Measurements from ENCODE around the gene AICDA.
"Not testable (repeated sequence)": the region's sequence is repeated elsewhere in the genome, so short reads cannot be mapped to it uniquely, and the experiment has no call there.

AICDA gene

DNA sequence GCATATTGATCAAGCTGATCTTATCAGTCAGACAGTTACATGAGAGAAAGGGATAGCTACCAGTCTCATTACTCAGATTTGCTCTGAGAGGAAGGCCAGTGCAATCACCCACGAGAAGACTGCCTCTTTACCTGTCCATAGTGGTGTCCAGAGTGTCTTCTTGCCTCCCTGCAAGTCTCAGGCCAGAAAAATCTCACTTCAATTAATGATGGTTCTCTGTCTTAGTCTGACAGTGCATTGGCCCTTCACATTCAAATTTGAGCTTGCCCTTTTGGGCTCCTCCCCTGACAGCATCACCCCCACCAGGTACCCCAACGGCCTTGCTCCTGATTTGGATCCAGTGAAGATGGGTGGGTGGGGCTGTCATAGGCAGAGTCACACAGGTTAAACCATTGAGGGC lies at the start of gene AICDA:
Gene AICDA, minus strand, starts transcription at position 231 of the 400 bp plus-strand sequence. Its CDS starts 92 bp downstream, at position 139.
- no peak for DNase-seq

DNA sequence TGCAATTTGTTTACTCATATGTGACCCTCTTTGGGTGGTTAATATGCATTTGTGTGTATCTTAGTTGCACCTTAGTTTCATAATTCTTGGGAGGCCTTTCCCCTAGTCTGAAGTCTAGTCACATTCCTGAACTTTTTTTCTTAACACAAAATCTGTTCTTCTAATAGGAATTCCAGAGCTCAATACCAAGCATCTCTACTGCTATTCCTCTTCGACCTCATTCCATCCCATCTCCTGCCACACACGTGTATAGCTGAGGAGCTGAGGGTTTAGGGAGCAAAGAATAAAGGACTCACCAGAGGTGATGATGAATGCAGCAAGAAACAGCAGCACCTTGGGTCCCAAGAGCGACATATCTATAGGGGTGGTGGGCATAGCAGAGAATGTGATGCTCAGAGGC lies 49.1 kb upstream of the AICDA start:
- DNase-seq = no peak

DNA sequence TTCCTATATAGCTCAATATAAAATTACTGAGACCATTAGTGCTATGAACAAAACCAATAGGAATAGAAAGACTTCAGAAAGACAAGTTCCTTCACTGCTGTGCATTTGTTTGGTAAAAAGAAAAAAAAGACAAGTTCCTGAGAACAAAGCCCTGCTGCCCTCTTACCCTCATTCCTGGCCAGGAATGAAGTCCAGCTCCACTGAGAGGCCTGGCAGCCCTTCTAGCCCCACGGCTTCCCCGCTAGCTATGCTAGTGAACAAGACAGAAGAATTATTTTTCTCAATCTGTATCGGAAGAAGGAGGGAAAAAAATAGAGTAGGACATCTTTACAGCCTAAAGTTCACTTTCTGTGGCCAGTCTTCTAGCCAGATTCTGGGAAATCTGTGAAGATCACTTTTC lies 48.4 kb upstream of the AICDA start:
- no peak for DNase-seq

DNA sequence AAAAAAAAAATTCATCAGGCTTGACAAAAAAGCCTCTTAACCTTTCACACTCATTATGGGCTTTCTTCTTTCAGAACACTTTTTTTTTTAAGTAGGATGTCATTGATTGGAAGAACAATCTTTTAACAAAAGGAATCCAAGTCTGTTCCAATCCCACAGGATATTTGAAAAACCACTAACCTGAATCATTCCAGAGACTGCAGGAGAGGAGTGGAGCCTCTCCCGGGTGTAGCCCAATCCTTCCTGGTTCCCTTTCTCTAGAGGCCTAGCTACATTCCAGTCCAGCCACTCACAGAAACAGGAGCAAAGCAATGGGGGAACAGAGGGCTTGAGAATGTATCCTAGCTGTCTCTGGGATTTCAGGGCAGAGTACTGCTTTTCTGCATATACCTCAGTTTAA lies 45.7 kb upstream of the AICDA start:
- no peak for DNase-seq

DNA sequence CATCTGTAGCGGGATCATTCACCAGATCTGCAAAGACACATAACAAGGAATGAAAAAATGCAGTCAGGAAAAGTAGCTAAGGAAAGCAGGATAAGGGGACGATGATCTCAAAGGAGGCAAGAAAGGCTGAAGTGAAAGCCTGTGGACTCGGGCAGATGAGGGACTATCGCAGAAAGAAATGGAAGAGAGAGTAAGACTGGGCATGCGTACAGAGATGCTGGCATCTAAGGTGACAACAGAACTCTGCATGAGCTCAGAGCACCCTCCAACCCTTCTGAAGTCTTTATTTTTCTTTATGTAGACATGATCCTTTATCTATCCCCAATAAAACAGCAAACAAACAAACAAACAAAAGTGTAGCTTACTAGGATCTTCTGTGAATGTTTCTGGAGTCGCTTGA lies 42.8 kb upstream of the AICDA start:
- no peak for DNase-seq

DNA sequence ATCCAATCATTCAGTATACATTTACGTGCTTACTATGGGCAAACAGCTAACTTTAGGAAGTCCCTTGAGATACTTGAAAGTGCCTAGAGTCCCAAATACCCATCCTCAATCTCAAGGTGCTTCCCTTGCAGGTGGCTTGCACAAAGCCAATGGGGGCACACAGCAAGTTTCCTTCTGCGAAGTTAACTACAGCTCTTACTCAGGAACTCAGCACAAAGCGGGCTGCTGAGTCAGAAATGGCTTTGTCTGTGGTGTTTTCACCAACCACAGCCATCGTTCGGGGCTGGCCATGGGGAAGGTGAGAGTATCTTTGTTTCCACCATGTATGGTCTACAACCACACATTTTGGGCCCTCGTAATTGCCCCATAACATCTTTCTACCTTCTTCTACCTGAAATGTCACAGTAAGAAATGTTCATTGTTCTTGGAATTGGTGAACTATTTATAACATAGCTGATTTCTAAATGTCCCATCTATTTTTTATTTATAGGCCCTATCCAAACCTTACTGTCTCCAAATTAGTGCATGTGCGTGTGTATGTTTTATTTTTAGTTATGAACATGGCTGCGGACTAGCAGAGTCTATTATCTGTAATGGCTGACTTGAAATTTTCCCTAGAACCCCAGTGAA lies 36.0 kb upstream of the AICDA start:
- DNase-seq = no peak

DNA sequence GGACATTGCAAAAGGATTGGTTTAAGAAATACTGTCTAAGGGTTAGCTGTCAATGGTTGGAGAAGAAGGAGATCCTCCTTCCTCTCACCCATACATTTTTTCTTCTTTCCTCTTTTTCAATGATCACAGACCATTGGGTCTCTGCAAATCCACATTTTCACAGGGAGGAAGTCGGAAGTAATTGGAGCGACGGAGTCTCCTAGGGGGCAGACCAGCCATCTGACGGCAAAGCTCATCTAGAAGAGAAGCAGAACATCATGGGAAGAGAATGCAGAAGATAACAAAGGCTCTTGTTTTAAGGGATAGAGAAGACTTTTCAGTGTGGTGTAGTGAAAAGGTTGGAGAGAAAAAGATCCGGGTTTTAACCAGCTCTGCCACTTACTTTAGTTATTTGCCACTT lies 35.3 kb upstream of the AICDA start:
- no peak for DNase-seq

DNA sequence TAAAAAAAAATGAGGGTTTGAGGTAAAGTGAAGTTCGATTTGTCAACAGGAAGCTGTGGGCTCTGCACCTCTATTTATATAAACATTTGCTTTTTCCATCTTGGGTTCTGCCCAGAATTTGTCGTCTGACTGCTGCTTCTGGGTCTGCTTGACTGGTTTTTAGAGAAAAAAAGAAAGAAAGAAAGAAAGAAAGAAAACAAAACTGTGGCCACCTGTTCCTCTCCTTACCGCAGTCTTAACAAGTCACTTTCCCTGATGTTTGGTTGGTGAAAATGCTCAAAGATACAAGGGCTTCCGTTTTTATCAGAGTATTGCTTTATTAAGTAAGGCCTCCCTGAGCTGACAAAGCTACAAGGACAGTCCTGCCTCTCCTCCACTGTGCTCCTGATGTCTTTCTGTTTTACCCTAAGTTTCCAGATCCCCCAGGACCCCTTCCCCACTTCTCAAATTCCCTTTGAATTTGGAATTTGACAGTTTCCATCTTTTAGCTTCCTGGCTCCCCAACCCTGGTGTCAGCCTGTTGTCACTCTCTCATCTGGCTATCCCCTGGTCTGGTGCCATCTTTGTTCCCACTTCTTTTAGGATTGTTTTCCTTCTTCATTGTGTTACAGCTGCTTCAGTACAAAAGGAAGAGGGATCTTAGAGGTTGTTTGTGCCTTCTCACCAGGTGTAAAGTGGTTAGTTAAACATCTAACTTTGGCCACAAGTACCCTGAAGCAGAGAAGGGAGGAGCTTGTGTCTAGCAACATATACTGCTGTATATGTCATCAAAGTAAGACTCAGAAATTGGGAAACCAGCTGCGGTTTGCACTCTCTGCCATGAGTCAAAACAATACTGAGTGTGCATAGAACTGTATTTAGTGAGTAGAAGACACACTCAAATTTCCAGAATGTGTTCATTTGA lies 31.9 kb upstream of the AICDA start:
- no peak for DNase-seq

DNA sequence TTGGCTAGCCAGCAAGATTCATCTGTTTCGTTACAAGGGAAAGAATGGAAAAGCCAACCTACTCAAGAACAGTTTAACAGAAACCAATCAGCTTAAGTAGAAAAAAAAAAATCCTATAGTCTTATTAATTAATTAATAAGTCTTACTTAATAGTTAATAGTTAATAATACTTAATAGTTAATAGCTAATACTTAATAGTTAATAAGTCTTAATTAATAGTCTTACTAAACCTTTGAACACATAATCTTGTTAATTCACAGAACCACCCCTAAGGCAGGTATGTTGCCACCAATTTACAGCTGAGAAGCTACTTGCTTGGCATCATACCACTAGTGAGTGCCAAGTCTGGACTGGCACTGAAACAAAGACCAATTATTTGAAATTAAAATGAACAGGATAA lies 30.1 kb upstream of the AICDA start:
- DNase-seq = no peak

DNA sequence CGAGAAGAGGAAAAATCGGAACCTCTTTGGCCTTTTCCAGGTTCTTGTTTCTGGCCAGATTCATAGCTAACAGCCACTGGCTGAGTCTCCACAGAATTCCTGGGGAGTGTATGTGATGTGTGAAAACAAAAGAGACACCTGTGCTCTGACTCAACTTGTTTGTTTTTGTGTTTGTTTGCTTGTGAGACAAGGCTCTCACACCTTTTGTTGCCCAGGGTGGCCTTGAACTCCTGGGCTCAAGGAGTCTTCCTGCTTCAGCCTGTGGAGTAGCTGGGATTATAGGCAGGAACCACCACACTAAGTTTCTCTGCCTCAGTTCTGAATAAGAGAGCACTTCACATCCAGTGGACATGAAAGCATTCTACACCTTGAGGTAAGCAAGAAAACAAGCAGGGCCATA lies 27.3 kb upstream of the AICDA start:
- no peak for DNase-seq

DNA sequence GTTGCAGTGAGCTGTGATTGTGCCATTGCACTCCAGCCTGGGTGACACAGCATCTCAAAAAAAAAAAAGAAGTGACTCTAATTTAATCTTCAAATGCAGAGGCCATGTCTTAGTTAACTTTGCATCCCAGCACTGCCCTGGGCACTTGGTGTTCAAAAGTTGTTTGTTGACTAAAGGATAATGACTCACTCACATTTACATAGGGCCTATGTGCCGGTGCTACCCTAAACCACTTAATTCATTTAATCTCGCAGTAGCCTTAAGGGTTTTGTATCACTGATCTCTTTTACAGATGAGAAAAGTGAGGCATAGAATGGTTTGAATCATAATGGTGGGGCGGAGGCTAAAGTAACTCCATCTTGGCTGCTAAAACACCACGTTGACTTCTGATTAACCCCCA lies 26.3 kb upstream of the AICDA start:
- DNase-seq = no peak

DNA sequence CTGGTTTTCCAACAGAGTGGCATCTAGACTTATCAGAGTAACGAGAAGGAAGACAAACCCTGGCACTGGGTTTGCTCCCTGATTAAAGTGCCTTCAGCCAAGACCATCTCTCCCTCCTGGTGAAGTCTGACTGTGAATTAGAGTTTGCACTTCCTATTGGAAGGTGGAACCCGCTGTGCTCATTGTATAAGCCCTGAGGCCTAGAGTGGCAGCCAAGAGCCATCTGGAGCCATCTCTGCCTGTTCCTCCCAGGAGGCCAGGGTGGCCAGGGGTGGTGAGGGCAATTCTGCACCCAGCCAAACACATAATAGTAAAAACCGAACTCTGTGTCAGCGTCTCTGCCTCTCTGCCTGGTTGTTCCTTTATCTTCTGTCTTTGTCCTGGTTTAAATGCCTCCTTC lies 25.0 kb upstream of the AICDA start:
- DNase-seq = no peak

DNA sequence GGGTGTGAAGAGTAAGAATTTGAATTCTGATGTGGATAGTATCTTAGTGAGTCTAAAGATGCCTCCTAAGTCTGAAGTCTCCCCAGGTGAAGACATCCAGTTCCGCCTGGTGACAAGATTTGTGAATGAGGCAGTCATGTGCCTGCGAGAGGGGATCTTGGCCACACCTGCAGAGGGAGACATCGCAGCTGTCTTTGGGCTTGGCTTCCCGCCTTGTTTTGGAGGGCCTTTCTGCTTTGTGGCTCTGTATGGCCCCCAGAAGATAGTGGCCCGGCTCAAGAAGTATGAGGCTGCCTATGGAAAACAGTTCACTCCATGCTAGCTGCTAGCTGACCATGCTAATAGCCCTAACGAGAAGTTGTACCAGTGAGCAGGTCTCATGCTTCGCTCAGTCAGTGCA lies 24.6 kb upstream of the AICDA start:
- no peak for DNase-seq

DNA sequence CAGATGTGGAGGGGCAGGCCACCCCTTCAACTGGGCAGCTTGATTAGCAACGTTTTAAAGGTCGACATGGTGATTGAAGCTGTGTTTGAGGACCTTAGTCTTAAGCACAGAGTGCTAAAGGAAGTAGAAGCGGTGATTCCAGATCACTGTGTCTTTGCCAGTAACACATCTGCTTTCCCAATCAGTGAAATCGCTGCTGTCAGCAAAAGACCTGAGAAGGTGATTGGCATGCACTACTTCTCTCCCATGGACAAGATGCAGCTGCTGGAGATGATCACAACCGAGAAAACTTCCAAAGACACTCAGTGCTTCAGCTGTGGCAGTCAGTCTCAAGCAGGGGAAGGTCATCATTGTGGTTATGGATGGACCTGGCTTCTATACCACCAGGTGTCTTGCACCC lies 23.9 kb upstream of the AICDA start:
- no peak for DNase-seq

DNA sequence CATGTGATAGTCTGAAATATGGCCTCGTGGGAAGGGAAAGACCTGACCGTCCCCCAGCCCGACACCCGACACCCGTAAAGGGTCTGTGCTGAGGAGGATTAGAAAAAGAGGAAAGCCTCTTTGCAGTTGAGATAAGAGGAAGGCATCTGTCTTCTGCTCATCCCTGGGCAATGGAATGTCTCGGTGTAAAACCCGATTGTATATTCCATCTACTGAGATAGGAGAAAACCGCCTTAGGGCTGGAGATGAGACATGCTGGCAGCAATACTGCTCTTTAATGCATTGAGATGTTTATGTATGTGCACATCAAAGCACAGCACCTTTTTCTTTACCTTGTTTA lies 23.3 kb upstream of the AICDA start:
- not testable (repeated sequence) for DNase-seq

DNA sequence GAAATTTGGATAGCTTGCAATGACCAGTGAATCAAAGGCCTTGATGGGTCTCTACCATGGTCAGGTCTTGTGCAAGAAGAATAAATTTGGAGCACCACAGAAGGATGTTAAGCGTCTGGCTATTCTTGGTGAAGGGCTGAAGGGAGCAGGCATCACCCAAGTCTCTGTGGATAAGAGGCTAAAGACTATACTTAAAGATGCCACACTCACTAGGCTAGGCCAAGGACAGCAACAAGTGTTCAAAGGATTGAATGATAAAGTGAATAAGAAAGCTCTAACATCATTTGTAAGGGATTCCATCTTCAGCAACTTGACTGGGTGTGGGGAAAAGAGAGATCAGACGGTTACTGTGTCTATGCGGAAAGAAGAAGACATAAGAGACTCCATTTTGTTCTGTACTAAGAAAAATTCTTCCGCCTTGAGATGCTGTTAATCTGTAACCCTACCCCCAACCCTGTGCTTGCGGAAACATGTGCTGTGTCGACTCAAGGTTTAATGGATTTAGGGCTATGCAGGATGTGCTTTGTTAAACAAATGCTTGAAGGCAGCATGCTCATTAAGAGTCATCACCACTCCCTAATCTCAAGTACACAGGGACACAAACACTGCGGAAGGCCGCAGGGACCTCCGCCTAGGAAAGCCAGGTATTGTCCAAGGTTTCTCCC lies 22.8 kb upstream of the AICDA start:
- DNase-seq = not testable (repeated sequence)

DNA sequence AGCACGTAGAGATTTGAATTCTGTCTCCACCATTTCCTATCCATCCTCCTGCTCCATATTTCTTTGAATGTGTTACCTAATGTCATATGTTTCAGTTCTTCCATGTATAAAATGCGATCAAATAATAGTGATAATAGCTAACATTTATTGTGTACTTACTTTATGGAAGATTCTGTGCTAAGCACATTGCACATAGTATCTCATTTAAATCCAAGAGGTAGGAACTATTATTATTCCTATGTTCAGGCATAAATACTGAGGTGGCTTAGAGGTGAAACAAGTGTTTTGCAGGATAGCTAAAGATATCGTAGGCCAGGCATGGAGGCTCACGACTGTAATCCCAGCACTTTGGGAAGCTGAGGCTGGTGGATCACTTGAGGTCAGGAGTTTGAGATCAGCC lies 17.5 kb upstream of the AICDA start:
- no peak for DNase-seq

DNA sequence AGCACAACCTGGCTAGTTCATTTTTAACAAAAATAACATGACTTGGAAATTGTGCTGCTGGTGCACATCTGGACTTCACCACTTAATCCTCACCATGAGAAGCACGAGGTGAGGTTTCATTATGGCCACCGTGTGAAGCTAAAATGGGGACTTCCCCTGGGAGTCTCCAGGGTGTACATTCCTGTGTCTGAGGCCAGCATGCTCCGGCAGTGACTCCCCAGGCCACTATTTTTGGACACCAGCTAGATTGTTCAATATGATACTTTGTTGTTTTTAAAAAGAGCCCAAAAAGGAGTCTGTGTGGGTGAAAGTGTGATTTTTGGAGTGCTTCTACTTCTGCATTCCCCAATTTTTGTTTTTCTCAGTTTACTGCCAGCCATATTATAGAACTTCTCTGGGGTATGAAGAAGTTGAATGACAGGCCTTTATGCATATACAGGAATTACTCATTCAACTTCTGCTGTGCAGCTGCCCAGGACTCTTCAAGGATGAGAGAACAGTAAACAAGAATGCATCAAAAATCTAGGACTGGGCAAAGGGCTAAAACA lies 16.9 kb upstream of the AICDA start:
- DNase-seq = no peak

DNA sequence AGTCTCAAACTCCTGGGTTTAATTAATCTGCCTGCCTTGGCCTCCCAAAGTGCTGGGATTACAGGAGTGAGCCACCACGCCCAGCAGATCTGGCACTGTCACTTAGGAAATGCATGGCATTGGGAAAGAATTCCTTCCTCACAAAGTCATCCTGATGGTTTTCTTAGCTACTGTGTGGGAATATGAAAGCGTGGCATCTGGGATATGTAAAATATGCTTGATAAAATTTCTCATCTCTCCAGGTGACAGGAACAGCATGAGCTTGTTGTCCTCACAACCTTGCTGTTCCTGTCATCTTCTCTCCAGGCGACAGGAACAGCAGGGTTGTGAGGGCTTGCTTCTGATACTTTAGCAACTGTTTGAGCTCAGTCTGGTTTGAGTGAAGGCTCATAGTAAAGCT lies 16.1 kb upstream of the AICDA start:
- DNase-seq = no peak

DNA sequence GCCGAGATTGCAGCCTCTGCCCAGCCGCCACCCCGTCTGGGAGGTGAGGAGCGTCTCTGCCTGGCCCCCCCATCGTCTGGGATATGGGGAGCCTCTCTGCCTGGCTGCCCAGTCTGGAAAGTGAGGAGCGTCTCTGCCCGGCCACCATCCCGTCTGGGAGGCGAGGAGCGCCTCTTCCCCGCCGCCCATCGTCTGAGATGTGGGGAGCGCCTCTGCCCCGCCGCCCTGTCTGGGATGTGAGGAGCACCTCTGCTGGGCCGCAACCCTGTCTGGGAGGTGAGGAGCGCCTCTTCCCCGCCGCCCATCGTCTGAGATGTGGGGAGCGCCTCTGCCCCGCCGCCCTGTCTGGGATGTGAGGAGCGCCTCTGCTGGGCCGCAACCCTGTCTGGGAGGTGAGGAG lies 12.1 kb upstream of the AICDA start:
- not testable (repeated sequence) for DNase-seq

DNA sequence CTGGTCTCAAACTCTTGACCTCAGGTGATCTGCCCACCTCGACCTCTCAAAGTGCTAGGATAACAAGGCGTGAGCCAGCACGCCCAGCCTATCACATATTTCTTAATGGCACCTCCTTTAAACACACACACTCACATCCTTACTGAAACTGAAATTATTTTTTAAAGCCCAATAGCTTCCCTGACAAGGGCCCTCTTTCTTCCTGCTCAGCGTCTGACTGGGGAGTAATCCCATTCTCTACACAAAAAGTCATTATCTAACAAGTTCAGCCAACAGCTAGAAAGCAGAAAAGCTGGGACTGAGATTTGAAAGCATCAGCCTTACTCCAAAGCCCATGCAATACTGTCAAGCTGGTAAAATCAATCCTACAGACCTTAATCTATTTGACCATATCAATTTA lies 10.0 kb upstream of the AICDA start:
- DNase-seq = no peak

DNA sequence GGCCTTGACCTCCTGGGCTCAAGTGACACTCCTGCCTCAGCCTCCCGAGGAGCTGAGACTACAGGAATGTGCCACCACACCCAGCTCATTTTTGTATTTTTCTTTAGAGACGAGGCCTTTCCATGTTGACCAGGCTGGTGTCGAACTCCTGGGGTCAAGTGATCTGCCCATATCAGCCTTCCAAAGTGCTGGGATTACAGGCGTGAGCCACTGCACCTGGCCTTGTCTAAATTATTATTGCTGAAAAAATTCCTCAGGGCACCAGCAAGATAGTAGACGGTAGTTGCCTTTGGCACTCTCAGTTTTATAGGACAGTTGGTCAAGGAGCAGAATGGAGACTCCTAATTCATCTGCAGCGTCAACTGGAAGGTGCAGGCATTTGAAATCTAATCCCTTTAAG lies 2.5 kb upstream of the AICDA start:
- DNase-seq = no peak

DNA sequence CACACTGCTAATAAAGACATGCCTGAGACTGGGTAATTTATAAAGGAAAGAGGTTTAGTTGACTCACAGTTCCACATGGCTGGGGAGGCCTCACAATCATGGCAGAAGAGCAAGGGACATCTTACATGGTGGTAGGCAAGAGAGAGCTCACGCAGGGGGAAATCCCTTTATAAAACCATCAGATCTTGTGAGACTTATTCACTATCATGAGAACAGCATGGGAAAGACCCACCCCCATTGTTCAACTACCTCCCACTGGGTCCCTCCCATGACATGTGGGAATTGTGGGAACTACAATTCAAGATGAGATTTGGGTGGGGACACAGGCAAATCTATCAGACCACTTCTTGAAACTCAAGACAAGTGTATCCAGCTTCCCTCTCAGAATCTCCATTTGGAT lies 1.2 kb upstream of the AICDA start:
- not testable (repeated sequence) for DNase-seq

DNA sequence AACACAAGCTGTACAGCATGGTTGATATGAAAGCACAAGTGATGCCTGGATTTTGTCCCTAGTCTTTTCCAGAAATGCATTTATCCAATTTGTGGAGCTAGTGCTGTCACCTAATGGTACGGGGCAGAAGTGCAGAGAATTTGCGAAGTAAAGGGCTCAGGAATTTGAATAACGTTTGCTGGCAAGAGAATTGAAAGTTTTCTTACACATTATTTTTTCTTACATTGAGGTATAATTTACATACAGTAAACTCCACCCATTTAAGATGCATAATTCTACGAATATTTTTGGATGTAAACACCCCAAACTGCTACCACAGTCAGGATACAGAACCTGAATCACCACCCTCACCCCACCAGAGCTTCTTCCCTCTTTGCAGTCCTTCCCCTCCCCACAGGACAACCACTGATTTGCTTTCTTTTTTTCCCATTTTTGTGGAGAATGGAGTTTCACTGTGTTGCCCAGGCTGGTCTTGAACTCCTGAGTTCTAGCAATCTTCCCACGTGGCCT lies 3.5 kb downstream of the AICDA start:
- no peak for DNase-seq
